ENCODE measurements around the gene PAX3.

DNA sequence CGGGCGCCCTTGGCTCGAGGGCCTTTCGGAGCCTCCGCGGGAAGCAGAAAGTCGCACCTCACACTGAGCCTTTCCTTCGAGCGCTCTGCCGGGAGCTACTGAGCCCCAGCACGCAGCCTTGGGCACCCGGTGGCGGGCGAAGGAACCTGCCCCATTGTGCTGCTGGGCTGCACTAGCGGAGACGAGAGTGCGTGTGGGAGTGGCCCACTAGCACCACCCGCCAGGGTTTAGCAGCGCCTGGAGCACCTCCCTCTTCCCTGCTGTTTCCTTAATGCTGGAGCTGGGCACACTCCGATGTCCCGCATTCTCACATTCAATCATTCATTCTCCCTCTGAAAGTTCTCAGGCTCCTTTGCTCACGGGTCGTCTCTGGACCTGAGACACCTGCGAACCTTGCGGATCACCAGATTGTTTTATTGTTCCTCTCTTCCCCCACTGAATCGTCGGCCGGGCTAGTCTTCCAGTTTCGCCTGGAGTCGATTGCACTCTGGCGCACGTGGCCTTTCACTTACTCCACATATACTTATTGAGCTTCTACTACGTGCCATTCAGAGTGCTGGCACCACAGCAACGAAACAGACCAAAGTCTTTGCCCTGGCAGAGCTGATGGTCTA, 8.5 kb upstream of the PAX3 start:
- TF ChIP-seq, protein P1, sequence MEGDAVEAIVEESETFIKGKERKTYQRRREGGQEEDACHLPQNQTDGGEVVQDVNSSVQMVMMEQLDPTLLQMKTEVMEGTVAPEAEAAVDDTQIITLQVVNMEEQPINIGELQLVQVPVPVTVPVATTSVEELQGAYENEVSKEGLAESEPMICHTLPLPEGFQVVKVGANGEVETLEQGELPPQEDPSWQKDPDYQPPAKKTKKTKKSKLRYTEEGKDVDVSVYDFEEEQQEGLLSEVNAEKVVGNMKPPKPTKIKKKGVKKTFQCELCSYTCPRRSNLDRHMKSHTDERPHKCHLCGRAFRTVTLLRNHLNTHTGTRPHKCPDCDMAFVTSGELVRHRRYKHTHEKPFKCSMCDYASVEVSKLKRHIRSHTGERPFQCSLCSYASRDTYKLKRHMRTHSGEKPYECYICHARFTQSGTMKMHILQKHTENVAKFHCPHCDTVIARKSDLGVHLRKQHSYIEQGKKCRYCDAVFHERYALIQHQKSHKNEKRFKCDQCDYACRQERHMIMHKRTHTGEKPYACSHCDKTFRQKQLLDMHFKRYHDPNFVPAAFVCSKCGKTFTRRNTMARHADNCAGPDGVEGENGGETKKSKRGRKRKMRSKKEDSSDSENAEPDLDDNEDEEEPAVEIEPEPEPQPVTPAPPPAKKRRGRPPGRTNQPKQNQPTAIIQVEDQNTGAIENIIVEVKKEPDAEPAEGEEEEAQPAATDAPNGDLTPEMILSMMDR (IDR thresholded peaks at IDR 0.05), result peak in 1 of 6 experiments; percentile 9
- TF ChIP-seq POLR2A (IDR thresholded peaks at IDR 0.05), result no peak

Data from Peyer's patch (tissue), 4 donors.